ENCODE measurements around the gene LAMB2.

The LAMB2 gene

DNA sequence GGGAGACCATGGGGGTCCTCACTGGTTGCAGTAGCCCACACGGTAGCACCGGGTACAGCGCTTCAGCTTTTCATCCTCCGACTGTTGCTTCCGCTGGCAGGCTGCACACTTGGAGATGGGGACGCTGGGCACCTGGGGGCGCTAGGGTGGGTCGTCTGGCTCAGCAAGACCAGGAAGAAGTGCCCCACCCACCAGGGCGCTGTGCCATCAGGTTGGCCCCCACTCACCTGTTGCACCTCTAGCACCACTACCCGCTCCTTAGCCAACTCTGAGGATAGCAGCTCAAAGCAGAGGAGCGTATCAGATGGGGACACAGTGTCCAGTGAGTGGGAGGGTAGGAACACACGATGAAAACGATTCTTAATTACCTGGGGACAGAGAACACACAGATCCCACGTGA lies 20.6 kb downstream of the LAMB2 start:
- ATAC-seq, result no peak

GRCh38 chr3:49111347-49111746 lies 21.5 kb downstream of the LAMB2 start:
- ATAC-seq, result no peak
- TF ChIP-seq BACH2 (CRISPR knock-in tag; IDR thresholded peaks at IDR 0.05; ENCODE audit: borderline replicate concordance) (no peak), ZNF70 (CRISPR knock-in tag; IDR thresholded peaks at IDR 0.05) (no peak), ZFP3 (CRISPR knock-in tag; IDR thresholded peaks at IDR 0.05) (no peak), OSR1 (CRISPR knock-in tag; IDR thresholded peaks at IDR 0.05) (no peak), TCF4 (CRISPR knock-in tag; IDR thresholded peaks at IDR 0.05; ENCODE audit: borderline replicate concordance) (no peak), SNAI2 (CRISPR knock-in tag; IDR thresholded peaks at IDR 0.05) (no peak), ISL1 (CRISPR knock-in tag; IDR thresholded peaks at IDR 0.05) (no peak), ZNF565 (CRISPR knock-in tag; conservative IDR thresholded peaks at IDR 0.05; ENCODE audit: low read depth) (no peak), ARNTL (CRISPR knock-in tag; IDR thresholded peaks at IDR 0.05; ENCODE audit: borderline replicate concordance, low read depth) (no peak), PPARA (CRISPR knock-in tag; IDR thresholded peaks at IDR 0.05; ENCODE audit: borderline replicate concordance) (no peak), RARB (CRISPR knock-in tag; IDR thresholded peaks at IDR 0.05) (no peak), ZFP30 (CRISPR knock-in tag; IDR thresholded peaks at IDR 0.05) (no peak), ZNF8 (CRISPR knock-in tag; IDR thresholded peaks at IDR 0.05) (no peak), GLIS3 (CRISPR knock-in tag; IDR thresholded peaks at IDR 0.05) (no peak)
- TF ChIP-seq, protein P1, sequence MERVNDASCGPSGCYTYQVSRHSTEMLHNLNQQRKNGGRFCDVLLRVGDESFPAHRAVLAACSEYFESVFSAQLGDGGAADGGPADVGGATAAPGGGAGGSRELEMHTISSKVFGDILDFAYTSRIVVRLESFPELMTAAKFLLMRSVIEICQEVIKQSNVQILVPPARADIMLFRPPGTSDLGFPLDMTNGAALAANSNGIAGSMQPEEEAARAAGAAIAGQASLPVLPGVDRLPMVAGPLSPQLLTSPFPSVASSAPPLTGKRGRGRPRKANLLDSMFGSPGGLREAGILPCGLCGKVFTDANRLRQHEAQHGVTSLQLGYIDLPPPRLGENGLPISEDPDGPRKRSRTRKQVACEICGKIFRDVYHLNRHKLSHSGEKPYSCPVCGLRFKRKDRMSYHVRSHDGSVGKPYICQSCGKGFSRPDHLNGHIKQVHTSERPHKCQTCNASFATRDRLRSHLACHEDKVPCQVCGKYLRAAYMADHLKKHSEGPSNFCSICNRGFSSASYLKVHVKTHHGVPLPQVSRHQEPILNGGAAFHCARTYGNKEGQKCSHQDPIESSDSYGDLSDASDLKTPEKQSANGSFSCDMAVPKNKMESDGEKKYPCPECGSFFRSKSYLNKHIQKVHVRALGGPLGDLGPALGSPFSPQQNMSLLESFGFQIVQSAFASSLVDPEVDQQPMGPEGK (CRISPR knock-in tag; IDR thresholded peaks at IDR 0.05; ENCODE audit: borderline replicate concordance), result no peak

More for the DNA sequence above, 20.6 kb downstream of the LAMB2 start:
- TF ChIP-seq, protein P1 (CRISPR knock-in tag; IDR thresholded peaks at IDR 0.05; ENCODE audit: borderline replicate concordance), result no peak
- TF ChIP-seq ZNF70 (CRISPR knock-in tag; IDR thresholded peaks at IDR 0.05) (no peak), ZFP3 (CRISPR knock-in tag; IDR thresholded peaks at IDR 0.05) (no peak), ZC3H10 (CRISPR knock-in tag; IDR thresholded peaks at IDR 0.05) (no peak), TOX (CRISPR knock-in tag; IDR thresholded peaks at IDR 0.05; ENCODE audit: borderline replicate concordance) (no peak), GLIS3 (CRISPR knock-in tag; IDR thresholded peaks at IDR 0.05) (no peak), RARB (CRISPR knock-in tag; IDR thresholded peaks at IDR 0.05) (no peak), BACH2 (CRISPR knock-in tag; IDR thresholded peaks at IDR 0.05; ENCODE audit: borderline replicate concordance) (no peak), ESRRG (CRISPR knock-in tag; IDR thresholded peaks at IDR 0.05) (no peak), ARNTL (CRISPR knock-in tag; IDR thresholded peaks at IDR 0.05; ENCODE audit: borderline replicate concordance, low read depth) (no peak), SNAI2 (CRISPR knock-in tag; IDR thresholded peaks at IDR 0.05) (no peak), PPARA (CRISPR knock-in tag; IDR thresholded peaks at IDR 0.05; ENCODE audit: borderline replicate concordance) (no peak), ISL1 (CRISPR knock-in tag; IDR thresholded peaks at IDR 0.05) (no peak), ZNF565 (CRISPR knock-in tag; conservative IDR thresholded peaks at IDR 0.05; ENCODE audit: low read depth) (no peak)
- TF ChIP-seq, protein P2, sequence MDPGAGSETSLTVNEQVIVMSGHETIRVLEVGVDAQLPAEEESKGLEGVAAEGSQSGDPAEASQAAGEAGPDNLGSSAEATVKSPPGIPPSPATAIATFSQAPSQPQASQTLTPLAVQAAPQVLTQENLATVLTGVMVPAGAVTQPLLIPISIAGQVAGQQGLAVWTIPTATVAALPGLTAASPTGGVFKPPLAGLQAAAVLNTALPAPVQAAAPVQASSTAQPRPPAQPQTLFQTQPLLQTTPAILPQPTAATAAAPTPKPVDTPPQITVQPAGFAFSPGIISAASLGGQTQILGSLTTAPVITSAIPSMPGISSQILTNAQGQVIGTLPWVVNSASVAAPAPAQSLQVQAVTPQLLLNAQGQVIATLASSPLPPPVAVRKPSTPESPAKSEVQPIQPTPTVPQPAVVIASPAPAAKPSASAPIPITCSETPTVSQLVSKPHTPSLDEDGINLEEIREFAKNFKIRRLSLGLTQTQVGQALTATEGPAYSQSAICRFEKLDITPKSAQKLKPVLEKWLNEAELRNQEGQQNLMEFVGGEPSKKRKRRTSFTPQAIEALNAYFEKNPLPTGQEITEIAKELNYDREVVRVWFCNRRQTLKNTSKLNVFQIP (CRISPR knock-in tag; IDR thresholded peaks at IDR 0.05; ENCODE audit: borderline replicate concordance, low read depth), result no peak
- TF ChIP-seq, protein P3, sequence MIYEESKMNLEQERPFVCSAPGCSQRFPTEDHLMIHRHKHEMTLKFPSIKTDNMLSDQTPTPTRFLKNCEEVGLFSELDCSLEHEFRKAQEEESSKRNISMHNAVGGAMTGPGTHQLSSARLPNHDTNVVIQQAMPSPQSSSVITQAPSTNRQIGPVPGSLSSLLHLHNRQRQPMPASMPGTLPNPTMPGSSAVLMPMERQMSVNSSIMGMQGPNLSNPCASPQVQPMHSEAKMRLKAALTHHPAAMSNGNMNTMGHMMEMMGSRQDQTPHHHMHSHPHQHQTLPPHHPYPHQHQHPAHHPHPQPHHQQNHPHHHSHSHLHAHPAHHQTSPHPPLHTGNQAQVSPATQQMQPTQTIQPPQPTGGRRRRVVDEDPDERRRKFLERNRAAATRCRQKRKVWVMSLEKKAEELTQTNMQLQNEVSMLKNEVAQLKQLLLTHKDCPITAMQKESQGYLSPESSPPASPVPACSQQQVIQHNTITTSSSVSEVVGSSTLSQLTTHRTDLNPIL (CRISPR knock-in tag; IDR thresholded peaks at IDR 0.05; ENCODE audit: low read depth), result no peak
- TF ChIP-seq, protein P4, sequence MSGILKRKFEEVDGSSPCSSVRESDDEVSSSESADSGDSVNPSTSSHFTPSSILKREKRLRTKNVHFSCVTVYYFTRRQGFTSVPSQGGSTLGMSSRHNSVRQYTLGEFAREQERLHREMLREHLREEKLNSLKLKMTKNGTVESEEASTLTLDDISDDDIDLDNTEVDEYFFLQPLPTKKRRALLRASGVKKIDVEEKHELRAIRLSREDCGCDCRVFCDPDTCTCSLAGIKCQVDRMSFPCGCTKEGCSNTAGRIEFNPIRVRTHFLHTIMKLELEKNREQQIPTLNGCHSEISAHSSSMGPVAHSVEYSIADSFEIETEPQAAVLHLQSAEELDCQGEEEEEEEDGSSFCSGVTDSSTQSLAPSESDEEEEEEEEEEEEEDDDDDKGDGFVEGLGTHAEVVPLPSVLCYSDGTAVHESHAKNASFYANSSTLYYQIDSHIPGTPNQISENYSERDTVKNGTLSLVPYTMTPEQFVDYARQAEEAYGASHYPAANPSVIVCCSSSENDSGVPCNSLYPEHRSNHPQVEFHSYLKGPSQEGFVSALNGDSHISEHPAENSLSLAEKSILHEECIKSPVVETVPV (CRISPR knock-in tag; IDR thresholded peaks at IDR 0.05), result no peak

GRCh38 chr3:49110780-49111179 lies 22.1 kb downstream of the LAMB2 start:
- ATAC-seq, result no peak
- TF ChIP-seq, protein P4 (CRISPR knock-in tag; IDR thresholded peaks at IDR 0.05), result no peak
- TF ChIP-seq, protein P2 (CRISPR knock-in tag; IDR thresholded peaks at IDR 0.05; ENCODE audit: borderline replicate concordance, low read depth), result no peak
- TF ChIP-seq ARNTL (CRISPR knock-in tag; IDR thresholded peaks at IDR 0.05; ENCODE audit: borderline replicate concordance, low read depth) (no peak), PPARA (CRISPR knock-in tag; IDR thresholded peaks at IDR 0.05; ENCODE audit: borderline replicate concordance) (no peak), ESRRG (CRISPR knock-in tag; IDR thresholded peaks at IDR 0.05) (no peak), ISL1 (CRISPR knock-in tag; IDR thresholded peaks at IDR 0.05) (no peak), SNAI2 (CRISPR knock-in tag; IDR thresholded peaks at IDR 0.05) (no peak), RARB (CRISPR knock-in tag; IDR thresholded peaks at IDR 0.05) (no peak), BACH2 (CRISPR knock-in tag; IDR thresholded peaks at IDR 0.05; ENCODE audit: borderline replicate concordance) (no peak), ZNF565 (CRISPR knock-in tag; conservative IDR thresholded peaks at IDR 0.05; ENCODE audit: low read depth) (no peak)
- TF ChIP-seq, protein P3 (CRISPR knock-in tag; IDR thresholded peaks at IDR 0.05; ENCODE audit: low read depth), result no peak
